HK-2 (cell line): ENCODE results near the gene VPS45.

Experiments
- DNase-seq: peaks from one replicate; pipeline ENCODE4 v3.0.0-alpha.2; 2018; ENCODE audit not compliant: unreplicated experiment

VPS45 gene

DNA sequence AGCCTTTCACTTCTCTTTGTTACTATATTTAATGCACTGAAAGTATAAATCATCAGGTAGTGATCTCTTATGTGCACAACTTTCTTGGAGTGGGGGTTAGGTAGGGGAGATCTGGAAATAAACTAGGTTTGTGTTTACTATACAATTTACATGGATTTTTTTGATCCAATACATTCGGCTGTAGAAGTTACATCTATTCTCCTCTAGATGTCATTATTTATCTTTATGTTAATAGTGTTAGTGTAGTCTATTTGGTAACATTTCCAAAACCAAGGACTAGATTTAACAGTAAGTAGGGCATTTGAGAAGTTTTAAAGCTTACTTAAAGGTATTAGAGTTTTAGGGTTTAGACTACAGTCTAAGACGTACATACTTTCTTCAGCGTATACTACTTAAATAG is 5.4 kb downstream of the VPS45 start:
- DNase-seq: no peak

DNA sequence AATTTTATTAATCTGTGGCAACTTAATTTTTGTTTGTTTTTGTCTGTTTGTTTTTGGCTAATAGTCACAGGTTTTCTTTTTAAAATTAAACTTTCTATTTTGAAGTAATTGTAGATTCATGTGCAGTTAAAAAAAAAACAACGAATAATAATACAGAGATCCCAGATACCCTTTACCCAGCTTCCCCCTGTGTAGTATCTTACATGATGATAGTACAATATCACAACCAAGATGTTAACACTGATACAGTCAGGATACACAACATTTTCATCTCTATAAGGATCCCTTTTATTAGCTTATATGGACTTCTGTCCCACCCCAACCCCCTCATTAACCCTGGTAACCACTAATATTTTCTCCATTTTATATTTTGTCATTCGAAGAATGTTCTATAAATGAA is 5.9 kb downstream of the VPS45 start:
- DNase-seq: no peak

DNA sequence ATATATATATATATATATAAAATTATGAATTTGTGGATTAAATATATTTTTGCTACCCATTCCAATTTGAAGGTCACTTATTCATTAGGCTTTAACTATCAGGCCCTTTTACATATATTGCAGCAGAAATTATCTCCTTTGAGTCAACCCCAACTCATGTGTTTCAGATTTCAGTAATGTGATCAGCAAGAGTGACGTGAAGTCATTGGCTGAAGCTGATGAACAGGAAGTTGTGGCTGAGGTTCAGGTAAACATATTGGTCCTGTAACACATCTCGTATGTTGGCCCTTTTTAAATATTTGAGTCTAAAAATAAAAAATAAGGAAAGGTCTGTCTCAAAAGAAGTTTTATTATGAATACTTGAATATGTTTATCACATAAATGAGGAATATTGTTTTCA is 8.5 kb downstream of the VPS45 start:
- DNase-seq: no peak

DNA sequence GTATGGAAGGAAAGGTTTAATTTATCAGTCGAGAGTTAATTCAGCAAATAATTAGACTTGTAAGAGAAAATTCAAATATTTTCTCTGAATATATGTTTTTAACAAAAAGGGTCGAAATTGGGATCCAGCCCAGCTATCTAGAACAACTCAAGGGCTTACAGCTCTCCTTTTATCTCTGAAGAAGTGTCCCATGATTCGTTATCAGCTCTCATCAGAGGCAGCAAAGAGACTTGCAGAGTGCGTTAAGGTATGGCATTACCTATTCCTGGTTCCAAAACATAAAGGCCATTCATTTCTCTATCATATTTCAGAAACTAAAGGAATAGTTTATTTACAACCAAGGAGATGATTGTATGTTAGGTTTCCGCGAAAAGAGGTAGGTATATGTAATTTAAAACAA is 9.4 kb downstream of the VPS45 start:
- no peak for DNase-seq

DNA sequence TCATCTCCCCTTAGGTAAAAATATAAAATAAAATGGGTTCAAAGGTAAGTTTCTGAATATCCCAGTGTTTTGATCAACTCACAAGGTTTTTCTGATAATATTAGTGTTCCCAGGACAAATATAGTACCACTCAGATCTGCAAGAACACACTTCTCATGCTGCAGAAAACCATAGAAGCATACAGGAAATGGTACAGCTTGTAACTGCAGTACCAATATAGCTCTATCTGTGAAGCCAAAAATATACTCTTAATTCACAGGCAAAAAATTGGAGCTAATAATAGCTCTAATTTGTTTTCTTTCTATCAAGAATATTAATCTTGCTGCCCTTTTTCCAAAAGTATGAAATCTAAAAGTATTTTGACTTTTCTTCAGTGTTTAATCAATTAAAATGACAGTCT is 13.2 kb downstream of the VPS45 start:
- no peak for DNase-seq

DNA sequence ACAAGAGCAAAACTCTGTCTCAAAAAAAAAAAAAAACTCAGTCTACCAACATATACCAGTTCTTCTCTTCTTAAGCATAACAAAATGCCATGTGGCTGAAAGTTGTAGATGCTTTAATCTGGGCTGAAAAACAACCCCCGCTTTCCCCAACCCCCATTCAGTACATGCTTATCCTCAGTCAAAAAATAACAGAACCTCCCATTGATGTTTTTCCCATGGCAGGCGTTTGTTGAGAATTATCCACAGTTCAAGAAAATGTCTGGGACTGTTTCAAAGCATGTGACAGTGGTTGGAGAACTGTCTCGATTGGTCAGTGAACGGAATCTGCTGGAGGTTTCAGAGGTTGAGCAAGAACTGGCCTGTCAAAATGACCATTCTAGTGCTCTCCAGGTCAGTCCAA is 14.9 kb downstream of the VPS45 start:
- DNase-seq: no peak

DNA sequence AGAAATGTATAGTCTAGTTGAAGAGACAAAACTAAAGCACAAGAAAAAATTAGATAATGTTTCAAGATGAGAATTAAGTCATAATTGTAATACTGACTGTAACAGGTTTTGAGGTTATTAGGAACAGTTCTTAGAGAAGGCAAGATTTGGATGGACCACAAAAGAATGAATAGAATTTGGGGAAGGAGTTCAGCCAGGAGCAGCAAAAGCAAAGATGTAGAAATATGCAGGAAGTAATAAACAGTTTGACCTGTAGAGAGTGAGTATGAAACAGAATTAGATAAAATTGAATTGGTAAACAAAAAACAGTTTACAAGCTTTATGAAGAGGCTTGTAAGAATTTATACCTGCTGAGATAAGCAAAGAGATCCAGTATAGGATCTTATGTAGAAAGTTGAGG is 16.3 kb downstream of the VPS45 start:
- no peak for DNase-seq

DNA sequence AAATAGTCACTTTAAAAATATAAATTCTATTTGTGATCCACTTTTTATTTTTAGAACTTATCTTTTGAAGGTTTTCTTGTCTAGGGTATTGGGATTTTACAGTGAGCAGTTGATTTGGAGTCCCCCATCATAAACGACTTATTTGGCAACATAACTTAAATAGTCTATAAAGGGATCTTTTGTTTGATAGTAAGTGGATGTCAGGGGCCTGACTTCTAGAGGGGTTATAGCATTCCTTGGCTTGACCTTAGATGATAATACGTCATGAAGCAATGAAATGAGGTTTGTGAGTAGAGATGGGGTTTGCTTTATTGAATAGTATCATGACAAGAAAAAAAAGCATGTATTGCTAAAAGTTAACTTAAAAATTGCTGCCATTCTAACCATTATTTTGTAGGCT is 17.8 kb downstream of the VPS45 start:
- DNase-seq: no peak

DNA sequence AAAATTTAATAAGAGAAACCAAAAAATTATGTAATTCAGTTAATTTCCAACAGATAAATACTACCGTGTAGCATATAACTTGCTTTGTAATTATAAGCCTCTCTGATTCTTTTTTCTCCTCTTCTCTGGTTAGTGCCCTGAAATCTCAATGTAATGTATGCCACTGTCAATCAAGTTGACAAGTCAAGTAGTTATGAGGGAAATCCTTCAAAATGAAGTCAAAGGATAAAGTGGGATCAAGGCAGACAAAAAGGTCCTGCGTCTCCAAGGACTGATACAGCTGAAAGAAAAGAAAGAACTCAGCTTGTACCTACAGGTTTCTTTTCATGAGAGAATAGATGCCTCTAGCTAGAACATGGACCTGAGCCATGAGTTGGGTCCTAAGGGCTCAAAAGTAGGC is 19.8 kb downstream of the VPS45 start:
- DNase-seq: no peak

DNA sequence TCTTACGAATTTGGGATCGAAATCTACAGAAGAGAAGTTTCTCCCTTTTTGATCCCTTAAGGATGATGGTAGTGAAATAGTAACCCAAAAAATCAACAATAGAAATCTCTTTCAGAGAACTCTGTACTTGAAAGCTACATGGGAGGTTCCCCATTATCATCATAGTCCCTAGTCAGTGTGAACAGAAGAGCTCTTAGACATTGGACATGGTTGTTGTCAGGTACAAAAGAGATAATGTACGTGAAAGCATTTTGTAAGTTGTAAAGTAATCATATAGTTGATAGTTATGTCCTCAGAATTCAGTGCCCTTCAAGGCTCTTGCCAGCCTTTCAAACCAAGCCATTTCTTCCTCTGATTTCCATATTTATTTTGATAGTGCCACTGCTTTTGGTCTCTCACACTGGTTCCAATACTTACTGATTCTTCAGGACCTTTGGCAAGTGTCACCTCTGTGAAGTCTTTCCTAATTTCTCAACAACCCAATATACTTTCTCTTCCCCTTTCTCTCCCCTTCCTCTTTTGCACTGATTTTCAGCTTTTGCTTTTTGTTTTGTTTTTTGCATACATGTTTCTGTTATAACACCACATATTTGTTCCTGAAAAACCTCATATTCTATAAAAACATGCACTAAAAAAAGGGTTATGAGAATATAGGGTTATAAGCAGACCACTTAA is 22.4 kb downstream of the VPS45 start:
- no peak for DNase-seq

DNA sequence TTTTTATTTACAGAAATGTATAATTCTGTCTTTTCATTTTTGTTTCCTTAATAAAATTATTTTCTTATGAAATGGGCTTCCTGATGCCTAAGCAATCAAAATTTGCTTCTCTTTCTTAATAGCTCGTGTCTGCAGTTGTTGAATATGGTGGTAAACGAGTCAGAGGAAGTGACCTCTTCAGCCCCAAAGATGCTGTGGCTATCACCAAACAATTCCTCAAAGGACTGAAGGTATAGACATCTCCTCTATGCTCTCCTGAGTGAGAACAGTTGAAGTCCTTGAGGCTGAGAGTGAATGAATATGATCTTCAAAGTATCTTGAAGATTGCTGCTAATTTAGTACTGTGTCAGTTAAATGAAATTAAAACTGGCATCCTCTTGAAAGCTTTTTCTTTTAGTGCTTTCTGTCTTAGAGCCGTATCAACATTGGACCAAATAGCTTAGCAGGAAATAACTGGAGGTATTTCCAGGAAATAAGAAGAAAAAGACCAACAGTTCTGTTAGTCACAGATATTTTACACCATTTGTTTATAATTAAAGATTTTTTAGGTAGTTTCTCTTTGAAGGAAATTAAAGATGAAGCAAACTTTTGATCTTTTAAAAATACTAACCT is 24.7 kb downstream of the VPS45 start:
- no peak for DNase-seq

DNA sequence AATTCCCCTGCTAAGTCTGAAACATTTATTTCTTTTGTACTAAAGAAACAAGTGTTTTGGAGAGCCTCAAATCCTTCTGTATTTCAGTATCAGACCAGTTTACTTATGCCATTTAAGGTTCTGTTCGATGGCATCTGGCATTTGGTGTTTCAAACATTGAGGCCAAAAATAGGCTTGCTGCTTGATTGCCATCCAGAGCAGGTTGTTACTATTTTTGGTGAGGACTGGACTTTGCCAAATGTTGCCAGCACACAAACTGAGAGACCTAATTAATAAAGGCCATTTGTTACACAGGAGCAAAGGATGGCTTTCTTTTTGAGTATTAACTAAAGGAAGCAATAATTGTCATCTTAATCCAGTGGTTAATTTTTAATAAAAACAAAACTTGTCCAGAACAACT is 26.2 kb downstream of the VPS45 start:
- no peak for DNase-seq

DNA sequence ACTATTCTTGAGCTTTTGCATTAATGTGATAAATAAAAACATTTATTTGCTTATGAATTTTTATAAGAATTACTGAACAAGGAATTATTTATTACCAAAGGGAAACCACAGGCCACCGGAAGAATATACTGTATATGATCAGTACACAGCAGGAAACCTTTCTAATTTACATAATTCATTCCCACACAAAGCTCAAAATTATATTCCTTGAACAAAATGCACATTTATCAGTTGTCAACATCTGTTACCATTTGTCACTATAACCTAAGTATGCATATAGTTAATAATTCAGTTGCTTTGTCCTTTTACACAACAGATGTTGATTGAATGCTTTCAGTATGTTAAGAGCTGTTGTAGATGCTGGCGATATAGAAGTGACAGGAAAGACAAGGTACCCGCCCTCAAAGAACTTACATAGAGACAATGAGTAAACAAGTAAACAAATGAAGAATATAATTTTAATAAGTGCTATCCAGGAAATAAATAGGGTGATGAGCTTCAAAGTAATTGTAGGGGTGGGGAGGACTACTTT is 27.2 kb downstream of the VPS45 start:
- DNase-seq: no peak

DNA sequence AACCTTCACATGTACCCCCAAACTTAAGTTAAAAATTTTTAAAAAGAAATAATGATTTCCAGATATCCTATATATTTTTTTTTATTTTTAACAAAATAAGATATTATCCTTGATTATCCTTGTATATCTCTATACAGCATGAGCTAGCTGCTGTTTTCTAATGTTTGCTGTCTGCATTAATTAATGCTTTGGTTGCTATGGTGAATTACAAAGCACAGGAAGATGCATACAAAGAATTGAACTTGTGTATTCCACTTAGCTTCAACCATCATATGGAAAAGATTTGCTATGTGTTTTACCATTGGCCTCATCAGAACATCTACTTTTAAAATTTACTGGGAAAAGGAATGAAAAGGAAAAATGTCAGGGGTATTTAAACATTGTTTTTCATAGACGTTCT is 35.4 kb downstream of the VPS45 start:
- no peak for DNase-seq

DNA sequence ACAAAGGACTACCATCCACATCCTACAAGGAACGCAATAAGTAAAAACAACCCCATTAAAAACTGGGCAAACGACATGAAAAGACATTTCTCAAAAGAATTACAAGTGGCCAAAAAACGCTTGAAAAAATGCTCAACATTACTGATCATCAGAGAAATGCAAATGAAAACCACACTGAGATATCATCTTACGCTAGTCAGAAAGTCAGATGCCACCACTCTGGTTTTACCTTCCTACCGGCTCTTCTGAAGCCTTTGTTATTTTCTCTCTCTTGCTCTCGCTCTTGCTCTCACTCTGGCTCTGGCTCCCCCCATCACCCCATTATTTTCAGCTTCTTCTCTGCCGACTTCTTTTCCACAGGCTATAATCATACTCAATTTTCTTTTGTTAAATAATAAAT is 38.8 kb downstream of the VPS45 start:
- no peak for DNase-seq

DNA sequence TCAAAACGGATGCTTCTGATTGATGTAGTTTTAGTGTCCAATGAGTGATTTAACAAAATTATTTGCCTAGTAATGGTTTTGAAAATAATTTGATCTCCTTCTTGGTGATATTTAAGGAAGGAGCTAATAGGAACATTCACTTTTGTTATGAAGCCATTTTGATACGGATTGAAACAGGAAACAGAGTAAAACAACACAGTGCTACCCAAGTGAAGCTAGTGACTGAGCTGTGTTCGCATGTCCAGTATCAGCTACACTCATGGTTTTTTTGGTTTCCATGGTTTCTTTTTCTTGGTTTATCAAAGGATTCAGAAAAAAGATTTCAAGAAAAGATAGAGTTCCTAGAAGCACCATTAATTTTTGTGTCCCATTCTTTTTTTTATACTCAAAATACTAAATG is 42.0 kb downstream of the VPS45 start:
- DNase-seq: no peak

DNA sequence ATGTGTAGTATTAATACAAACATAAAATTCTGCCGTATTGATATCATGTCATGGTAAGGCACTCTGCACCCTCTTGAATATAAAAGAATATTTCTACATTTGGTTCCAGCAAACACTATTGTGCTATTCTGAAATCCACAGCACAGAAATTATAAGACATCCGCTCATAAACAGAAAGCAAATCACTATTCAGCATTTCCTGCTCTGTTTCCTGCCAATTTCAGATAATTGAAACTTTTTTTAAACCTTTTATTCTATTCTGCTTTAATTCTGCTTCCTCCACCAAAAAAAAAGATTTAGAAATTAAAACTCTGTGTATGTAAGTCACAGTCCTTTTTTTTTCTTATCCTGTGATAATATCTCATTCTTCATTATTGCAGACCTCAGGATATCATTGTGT is 42.5 kb downstream of the VPS45 start:
- DNase-seq: no peak

DNA sequence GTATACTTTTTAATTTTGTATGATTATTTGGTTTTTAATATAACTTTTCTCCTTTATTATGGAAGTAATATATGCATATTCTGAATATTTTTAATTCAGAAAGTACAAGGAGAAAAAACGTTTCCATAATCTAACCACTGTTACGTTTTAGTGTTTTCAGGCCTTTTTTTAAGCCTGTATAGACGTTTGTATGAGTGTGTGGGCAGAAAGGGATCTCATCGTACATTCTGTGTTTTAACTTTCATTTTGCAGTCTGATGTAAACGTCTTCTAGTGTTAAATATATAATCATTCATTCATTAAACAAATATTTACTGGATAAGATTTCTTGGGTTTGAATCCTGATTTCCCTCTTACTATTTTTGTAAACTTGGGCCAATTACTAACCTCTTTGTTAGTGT is 44.1 kb downstream of the VPS45 start:
- DNase-seq: no peak

DNA sequence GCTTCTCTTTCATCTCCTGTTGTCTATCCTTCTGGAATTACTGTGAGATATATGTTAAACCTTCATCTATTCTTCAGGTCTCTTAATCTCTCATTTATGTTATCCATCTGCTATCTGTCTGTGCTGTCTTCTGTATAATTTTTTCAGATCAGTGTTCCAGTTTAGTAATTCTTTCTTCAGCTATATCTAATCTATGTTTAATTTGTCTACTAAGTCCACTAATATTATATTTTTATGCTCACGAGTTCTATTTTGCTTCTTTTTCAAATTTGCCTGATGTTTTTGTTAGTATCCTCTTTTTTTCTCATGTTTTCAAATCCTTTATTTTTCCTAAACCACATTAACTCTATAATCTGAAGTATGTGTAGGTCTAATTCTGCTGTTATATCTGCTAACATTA is 47.5 kb downstream of the VPS45 start:
- DNase-seq: no peak

DNA sequence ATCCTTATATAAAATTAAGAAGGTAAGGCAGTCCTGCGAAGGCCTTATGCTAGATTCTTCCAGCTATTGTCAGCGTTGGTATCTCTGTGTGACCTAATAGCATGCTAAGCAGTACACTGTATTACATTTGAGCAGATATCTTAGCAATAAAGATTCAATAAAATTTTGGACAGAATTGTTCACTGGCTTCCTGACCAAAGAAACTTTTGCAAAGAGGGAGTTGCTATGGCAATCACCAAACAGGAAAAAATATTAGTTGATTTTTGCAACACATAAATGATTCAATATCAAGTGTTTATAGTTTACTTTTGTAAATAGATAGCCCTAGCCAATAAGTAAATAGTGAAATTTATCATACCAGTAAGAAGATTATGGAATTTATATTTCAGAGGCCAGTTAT is 51.1 kb downstream of the VPS45 start:
- DNase-seq: no peak

DNA sequence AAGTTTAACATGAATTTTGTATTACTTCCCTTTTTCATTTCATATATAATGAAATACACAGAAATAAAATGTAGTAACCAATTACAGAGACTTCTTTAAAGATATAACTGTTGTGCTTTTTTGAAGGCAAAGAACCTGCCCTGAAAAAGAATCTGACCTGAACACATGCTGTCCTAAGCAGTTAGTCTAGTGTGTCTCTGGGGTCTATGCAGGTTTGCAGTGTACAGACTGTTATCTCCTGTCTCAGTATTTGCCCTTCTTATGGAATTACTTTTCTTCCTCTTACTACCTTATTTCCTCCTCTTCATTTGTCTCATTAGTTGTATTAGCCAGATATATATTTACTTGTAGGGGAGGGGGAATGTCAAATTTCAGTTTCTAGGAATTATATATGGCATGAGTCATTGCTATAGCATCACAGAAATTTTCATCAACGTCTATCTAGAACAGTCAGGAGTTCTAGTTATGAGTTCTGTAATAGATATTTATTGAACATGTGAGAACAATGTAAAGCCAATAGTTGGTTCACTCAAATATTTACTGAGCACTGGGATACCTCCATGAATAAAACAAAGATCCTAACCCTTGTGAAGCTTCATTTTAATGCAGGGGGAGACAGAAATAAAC is 53.8 kb downstream of the VPS45 start:
- DNase-seq: no peak

DNA sequence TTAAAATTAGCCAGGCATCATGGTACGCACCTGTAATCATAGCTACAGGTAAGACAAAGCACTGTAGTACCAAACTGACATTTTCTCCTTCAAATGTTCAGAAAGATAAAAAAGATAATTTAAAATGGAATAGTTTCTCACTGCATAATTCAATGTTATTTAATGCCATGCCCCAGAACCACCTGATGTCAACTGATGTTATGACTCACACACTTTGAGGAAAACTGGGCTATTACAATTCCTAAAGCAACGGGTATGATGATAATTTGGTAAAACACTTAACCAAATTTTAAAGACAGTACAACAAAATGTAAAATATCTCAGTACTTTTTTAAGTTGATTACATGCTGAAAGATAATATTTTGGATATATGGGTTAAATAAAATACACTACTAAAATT is 59.2 kb downstream of the VPS45 start:
- no peak for DNase-seq

DNA sequence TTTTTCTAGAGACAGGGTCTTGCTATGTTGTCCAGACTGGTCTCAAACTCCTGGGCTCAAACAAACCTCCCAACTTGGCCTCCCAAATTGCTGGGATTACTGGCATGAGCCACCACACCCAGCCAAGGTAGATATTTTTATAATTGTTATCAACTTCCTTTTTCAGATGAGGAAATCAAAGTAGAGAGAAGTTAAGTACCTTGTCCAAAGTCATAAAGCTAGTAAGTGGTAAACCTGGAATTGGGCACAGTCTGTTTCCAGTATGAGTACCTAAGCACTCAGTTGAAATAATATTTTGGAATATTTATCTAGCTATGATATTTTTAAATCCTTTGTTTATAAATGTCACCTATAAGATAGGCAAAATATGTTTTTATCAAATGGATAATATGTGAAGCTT is 59.9 kb downstream of the VPS45 start:
- DNase-seq: no peak
